Neural cell (in vitro differentiated cells): ENCODE results near the gene MRPL37. TPM values are rescaled to one million over a fixed set of nuclear protein-coding genes. Genes with fewer than 3 reads are reported as not detected.

Experiments used
- H2AFZ ChIP-seq: fragments of 200-600, 300-800 bp; sonication (generic), shearing (Covaris generic); 2 replicates; pipeline ENCODE4 v1.6.0; 2014; ENCODE audit warnings: low read depth, mild to moderate bottlenecking, antibody characterized with exemption, low read length, moderate library complexity
- H3F3A ChIP-seq: fragments of 200-600 bp; shearing (Covaris generic); 2 replicates; pipeline ENCODE4 v1.6.1; 2016; ENCODE audit warnings: mild to moderate bottlenecking, moderate library complexity, mixed read lengths, antibody characterized with exemption, low read length; ENCODE audit not compliant: insufficient read depth, poor library complexity, severe bottlenecking
- H3K27ac ChIP-seq: fragments of 200-600, 300-800 bp; sonication (generic), shearing (Covaris generic); 2 replicates; pipeline ENCODE4 v1.5.1; 2014; ENCODE audit warnings: mild to moderate bottlenecking, low read length, moderate library complexity
- H3K27me3 ChIP-seq: fragments of 300-800, 200-600 bp; sonication (generic), shearing (Covaris generic); 2 replicates; pipeline ENCODE4 v1.6.0; 2014; ENCODE audit warnings: mild to moderate bottlenecking, low read depth, low read length, moderate library complexity; ENCODE audit not compliant: insufficient read depth
- H3K36me3 ChIP-seq: fragments of 300-800, 200-600 bp; sonication (generic), shearing (Covaris generic); 2 replicates; pipeline ENCODE4 v1.5.1; 2014; ENCODE audit warnings: mild to moderate bottlenecking, antibody characterized with exemption, low read length, moderate library complexity; ENCODE audit not compliant: insufficient read depth
- H3K4me2 ChIP-seq: fragments of 300-800, 200-600 bp; sonication (generic), shearing (Covaris generic); 2 replicates; pipeline ENCODE4 v1.6.0; 2014; ENCODE audit warnings: mild to moderate bottlenecking, low read length
- H3K4me3 ChIP-seq: fragments of 300-800, 200-600 bp; sonication (generic), shearing (Covaris generic); 2 replicates; pipeline ENCODE4 v1.5.1; 2014; ENCODE audit warnings: mild to moderate bottlenecking, low read length, moderate library complexity
- H3K79me2 ChIP-seq: fragments of 200-600 bp; shearing (Covaris generic); replicated peaks from 2 replicates; pipeline ENCODE4 v1.6.0; 2014; ENCODE audit warnings: mild to moderate bottlenecking, low read length, moderate library complexity; ENCODE audit not compliant: insufficient read depth
- H3K9ac ChIP-seq: fragments of 300-800, 200-600 bp; sonication (generic), shearing (Covaris generic); 2 replicates; pipeline ENCODE4 v1.6.1; 2016; ENCODE audit warnings: mild to moderate bottlenecking, low read length, mixed read lengths
- H3K9me2 ChIP-seq: fragments of 200-600 bp; shearing (Covaris generic); 2 replicates; pipeline ENCODE4 v1.6.1; 2016; ENCODE audit warnings: mild to moderate bottlenecking, low read length, mixed read lengths; ENCODE audit not compliant: insufficient read depth
- H3K9me3 ChIP-seq: fragments of 200-600, 300-800 bp; sonication (generic), shearing (Covaris generic); 2 replicates; pipeline ENCODE4 v1.6.1; 2016; ENCODE audit warnings: mild to moderate bottlenecking, mixed run types, low read length, moderate library complexity, mixed read lengths
- H4K20me1 ChIP-seq: fragments of 200-600 bp; shearing (Covaris generic); 2 replicates; pipeline ENCODE4 v1.6.1; 2016; ENCODE audit warnings: mild to moderate bottlenecking, mixed run types; ENCODE audit not compliant: insufficient read depth
- CTCF ChIP-seq: fragments of 450-650 bp; IDR thresholded peaks from 2 replicates; pipeline ENCODE4 v1.5.1; 2014; ENCODE audit warnings: antibody characterized with exemption, mild to moderate bottlenecking, moderate library complexity; ENCODE audit not compliant: poor library complexity, severe bottlenecking
- EP300 ChIP-seq: fragments of 450-650 bp; conservative IDR thresholded peaks from 2 replicates; pipeline ENCODE4 v1.6.1; 2014; ENCODE audit warnings: antibody characterized with exemption, mild to moderate bottlenecking, moderate library complexity; ENCODE audit not compliant: poor library complexity, severe bottlenecking
- EZH2 ChIP-seq: fragments of 200-600, 300-800 bp; shearing (Covaris generic), sonication (generic); IDR thresholded peaks from 2 replicates; pipeline ENCODE4 v1.6.1; 2014; ENCODE audit warnings: antibody characterized with exemption, low read length, borderline replicate concordance, mild to moderate bottlenecking; ENCODE audit not compliant: insufficient read depth, poor library complexity, severe bottlenecking
- MXI1 ChIP-seq: fragments of 450-650 bp; conservative IDR thresholded peaks from 2 replicates; pipeline ENCODE4 v1.6.1; 2014; ENCODE audit warnings: antibody characterized with exemption, mild to moderate bottlenecking; ENCODE audit not compliant: poor library complexity, severe bottlenecking
- RAD21 ChIP-seq: fragments of 450-650 bp; conservative IDR thresholded peaks from 2 replicates; pipeline ENCODE4 v1.6.1; 2014; ENCODE audit warnings: antibody characterized with exemption, mild to moderate bottlenecking, moderate library complexity
- REST ChIP-seq: IDR thresholded peaks from 2 replicates; pipeline ENCODE4 v1.6.1; 2012; ENCODE audit warnings: borderline replicate concordance
- SMC3 ChIP-seq: fragments of 450-650 bp; conservative IDR thresholded peaks from 2 replicates; pipeline ENCODE4 v1.6.1; 2014; ENCODE audit warnings: antibody characterized with exemption, mild to moderate bottlenecking, moderate library complexity; ENCODE audit not compliant: poor library complexity
- TAF1 ChIP-seq: IDR thresholded peaks from 2 replicates; pipeline ENCODE4 v1.6.1; 2012; ENCODE audit warnings: low read depth
- polyA plus RNA-seq: library from polyadenylated mRNA; depleted of rRNA; stranded (reverse); fragments of >200 nt; gene quantifications from 2 replicates; pipeline ENCODE4 v1.2.3, GENCODE V29; 2014

The MRPL37 gene
- polyA plus RNA-seq, 1 donor from 2014 or later, result 24.3 TPM

- H3K9me3 ChIP-seq, result no peaks in the 10 kb centered on the region
- TF ChIP-seq CTCF (no peak), TAF1 (no peak), EZH2 (no peak), REST (no peak)
- H3K36me3 ChIP-seq, result no peaks in the 10 kb centered on the region
- H3K9ac ChIP-seq, result peak overlapping the region; percentile 43
- H3K79me2 ChIP-seq, result peaks cover 25% of the 10 kb centered on the region
- H3K9me2 ChIP-seq, result no peaks in the 10 kb centered on the region
- peak overlapping the region; percentile 96 for H3K4me2 ChIP-seq
- H3K27ac ChIP-seq, result peak overlapping the region; percentile 3
- peak overlapping the region; percentile 93 for H3K4me3 ChIP-seq
- H4K20me1 ChIP-seq, result no peaks in the 10 kb centered on the region
- H3F3A ChIP-seq, result no peaks in the 10 kb centered on the region
- no peaks in the 10 kb centered on the region for H3K27me3 ChIP-seq
- H2AFZ ChIP-seq, result peak overlapping the region; percentile 63
Observed at GRCh38 chr1:54199151-54199764, 709 bp upstream of the MRPL37 start.

GRCh38 chr1:54200519-54200997 lies 591 bp downstream of the MRPL37 start:
- Histone ChIP-seq H3K9me3 (no peaks in the 10 kb centered on the region), H3K4me2 (peak overlapping the region; percentile 72), H3F3A (no peaks in the 10 kb centered on the region), H3K79me2 (peaks cover 25% of the 10 kb centered on the region), H2AFZ (peak overlapping the region; percentile 46), H3K27me3 (no peaks in the 10 kb centered on the region), H3K4me3 (peak overlapping the region; percentile 93), H4K20me1 (no peaks in the 10 kb centered on the region), H3K27ac (peak overlapping the region; percentile 59), H3K9me2 (no peaks in the 10 kb centered on the region), H3K36me3 (no peaks in the 10 kb centered on the region), H3K9ac (peak overlapping the region; percentile 78)
- TF ChIP-seq SMC3 (no peak), RAD21 (no peak), TAF1 (no peak), MXI1 (no peak), EP300 (no peak), CTCF (no peak), REST (no peak)
